Measurements from ENCODE around the gene NIPBL.
A peak's percentile ranks its signal among the peaks of the same experiment; 100 is the strongest.
"Not testable (repeated sequence)": the region's sequence is repeated elsewhere in the genome, so short reads cannot be mapped to it uniquely, and the experiment has no call there.

Gene NIPBL

DNA sequence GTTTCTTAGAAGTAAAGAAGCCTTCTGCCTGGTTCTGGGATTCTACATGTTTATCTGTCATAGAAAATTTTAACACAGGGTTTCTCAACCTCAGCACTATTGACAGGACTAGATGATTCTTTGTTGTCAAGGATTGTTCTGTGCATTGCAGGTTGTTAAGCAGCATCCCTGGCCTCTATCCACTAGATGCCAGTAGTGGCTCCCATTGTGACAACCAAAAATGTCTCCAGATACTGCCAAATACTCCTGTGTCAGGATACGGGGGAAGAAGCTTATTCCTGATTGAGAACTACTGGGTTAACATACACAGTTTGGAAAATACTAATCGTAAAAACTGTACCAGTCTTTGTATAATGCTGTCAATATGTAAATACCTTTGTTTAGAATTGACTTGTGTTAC lies 167.1 kb downstream of the NIPBL start:
- peak; percentile 5 for DNase-seq

DNA sequence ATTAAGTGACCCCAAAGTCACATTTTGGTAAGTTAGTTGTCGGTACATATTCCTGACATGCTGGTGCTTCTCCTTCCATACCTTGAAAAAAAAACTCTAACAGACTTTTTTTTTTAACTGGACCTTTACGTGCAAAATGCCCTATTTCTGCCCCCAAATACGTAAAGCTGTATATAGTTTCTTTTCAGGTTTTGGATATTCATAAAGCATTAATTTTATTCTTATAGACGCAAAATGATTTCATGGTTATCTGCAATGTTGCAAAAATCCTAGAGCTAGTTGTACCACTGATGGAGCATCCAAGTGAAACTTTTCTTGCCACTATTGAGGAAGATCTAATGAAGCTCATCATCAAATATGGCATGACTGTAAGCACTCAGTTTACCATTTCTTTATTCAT lies 167.6 kb downstream of the NIPBL start:
- no peak for DNase-seq

DNA sequence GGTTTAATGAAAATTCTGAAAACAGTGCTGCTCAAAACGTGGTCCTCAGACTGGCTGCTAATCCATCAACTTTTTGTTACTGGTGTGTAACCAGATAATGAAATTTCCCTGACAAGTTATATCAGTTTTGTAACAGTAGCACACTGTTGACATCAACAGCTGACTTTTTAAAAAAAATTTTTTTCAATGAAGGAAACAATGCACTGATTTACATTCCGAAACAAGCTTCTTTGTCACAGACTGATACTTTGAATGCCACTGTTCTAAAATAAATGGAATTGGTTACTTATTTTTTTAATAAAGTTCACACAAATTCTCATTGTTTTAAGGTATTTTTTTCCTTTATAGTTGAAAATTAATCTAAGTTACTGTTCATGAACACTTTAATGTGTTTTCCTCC lies 169.1 kb downstream of the NIPBL start:
- DNase-seq = no peak

DNA sequence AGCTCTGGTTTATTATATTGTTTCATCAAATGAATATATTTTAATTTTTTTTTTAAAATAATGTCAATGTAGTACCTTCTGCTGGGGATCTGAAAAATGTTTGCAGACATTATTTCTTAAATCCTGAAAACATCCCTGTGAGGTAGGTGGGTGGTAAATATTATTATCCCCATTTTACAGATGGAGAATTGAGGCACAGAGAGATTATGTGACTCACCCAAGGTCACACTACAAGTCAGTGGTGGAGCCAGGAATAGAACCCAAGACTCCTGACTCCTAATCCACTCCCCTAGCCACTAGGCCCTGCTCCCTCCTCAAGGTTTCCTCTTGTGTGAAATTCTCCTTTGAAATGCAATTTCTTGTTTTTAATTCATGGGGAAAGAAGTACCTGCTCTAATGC lies 171.4 kb downstream of the NIPBL start:
- DNase-seq = no peak

DNA sequence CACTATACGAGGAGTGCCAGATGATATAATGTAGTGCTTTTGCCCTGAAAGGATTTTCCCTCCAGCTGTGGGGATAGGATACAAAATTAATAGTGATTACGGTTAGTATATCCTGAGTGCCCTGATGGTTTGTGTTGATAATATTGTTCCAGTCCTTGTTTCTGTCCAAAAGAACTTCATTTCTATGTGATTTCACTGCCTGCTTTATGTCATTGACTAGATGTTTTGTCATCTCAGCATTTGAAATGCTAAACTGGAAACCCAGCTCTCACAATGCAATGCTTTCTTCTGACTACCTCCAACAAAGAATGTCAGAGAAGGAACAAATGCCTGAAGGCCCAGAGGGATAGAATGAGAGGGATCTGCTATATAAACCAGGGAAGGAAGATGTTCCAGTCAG lies 177.8 kb downstream of the NIPBL start:
- DNase-seq = no peak

DNA sequence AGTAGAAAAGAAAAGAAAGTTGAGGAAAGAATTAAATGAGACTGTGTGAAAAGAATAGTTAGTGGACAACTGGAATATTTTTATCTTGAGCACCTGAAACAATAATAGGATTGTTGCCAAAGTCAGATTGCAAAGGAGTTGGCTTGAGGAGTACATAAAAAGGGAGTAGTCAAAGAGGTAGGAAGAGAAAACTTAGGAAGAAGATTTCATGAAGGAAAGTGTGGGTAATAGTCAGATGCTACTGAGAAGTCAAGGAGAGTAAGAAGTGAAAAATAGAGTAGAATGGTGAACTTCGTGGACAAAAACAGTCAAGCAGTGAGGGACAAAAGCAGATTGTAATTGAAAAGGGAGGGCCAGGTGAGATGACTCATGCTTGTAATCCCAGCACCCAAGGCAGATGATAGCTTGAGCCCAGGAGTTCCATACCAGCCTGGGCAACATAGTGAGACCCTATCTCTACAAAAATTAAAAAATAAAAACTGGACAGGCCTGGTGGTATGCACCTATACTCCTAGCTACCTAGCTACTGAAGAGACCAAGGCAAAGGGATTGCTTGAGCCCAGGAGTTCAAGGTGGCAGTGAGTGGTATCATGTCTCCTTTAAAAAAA lies 178.9 kb downstream of the NIPBL start:
- DNase-seq = peak; percentile 9

DNA sequence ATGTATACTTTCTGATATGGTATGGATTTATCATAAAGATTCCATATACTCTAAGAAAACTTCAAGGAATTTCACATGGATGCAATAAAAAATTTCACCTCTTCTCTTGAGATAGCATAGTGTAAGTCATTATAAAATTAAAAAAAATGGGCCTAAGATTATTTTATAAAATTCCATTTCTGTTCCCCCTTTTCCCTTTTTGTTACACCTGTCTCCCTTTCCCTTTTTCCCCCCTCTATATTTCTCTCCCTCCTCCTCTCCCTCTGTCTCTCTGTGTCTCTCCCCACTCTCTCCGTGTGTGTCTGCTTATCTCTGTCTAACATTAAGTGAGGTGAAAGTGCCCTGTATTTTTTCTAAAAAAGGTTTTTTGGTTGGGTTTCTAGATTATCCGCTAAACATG lies 180.2 kb downstream of the NIPBL start:
- DNase-seq = no peak

DNA sequence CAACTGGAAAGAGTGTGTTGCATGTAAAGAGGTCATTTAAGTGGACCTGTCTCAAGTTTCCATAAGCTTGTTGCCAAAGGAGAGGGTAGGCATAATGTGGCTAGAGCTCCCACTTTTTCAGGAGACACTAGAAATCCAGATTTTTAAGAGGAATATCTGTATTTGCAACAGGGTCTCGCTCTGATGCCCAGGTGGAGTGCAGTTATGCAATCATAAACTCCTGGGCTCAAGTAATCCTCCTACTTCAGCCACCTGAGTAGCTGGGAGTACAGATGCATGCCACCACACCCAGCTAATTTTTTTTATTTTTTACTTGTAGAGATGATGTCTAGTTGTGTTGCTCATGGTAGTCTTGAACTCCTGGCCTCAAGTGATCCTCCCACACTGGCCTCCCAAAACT lies 183.5 kb downstream of the NIPBL start:
- DNase-seq = no peak

DNA sequence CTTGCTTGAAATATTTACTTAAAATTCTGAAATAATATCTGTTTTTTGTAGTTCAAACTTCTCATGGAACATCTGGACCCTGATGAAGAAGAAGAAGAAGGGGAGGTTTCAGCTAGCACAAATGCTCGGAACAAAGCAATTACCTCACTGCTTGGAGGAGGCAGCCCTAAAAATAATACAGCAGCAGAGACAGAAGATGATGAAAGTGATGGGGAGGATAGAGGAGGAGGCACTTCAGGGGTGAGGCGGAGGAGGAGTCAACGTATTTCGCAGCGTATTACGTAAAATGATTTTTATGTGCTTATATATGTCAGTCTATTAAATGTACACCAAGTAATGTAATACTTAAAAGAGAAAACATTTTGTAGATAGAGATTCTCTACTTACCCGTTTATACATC lies 187.2 kb downstream of the NIPBL start:
- DNase-seq = no peak

DNA sequence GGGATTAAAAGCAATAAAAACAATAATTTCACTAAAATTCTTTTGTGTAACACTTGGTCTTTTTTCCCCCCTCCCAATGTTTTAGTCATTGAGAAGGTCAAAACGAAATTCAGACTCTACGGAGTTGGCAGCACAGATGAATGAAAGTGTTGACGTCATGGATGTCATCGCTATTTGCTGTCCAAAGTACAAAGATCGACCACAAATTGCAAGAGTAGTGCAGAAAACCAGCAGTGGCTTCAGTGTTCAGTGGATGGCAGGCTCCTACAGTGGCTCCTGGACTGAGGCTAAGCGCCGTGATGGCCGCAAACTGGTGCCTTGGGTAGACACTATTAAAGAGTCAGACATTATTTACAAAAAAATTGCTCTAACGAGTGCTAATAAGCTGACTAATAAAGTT lies 187.9 kb downstream of the NIPBL start:
- DNase-seq = no peak

DNA sequence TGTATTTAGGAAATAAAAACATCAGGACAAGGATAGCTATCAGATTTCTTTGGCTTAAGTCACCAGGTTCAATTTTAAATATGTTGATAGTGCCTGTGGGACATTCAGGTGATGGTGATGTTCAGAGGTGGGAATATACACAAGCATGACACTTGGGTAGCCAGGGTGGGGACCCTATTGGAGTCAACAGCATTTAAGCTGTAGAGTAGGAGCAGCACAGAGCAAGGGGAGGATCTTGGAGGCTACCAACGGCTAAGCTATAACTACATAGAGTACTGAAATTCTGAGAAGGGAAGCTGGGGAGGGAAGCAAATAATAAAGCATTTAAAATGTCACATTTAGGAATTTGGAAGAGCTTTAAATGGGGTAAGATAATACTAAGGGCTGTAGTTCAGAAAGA lies 194.9 kb downstream of the NIPBL start:
- DNase-seq = no peak

DNA sequence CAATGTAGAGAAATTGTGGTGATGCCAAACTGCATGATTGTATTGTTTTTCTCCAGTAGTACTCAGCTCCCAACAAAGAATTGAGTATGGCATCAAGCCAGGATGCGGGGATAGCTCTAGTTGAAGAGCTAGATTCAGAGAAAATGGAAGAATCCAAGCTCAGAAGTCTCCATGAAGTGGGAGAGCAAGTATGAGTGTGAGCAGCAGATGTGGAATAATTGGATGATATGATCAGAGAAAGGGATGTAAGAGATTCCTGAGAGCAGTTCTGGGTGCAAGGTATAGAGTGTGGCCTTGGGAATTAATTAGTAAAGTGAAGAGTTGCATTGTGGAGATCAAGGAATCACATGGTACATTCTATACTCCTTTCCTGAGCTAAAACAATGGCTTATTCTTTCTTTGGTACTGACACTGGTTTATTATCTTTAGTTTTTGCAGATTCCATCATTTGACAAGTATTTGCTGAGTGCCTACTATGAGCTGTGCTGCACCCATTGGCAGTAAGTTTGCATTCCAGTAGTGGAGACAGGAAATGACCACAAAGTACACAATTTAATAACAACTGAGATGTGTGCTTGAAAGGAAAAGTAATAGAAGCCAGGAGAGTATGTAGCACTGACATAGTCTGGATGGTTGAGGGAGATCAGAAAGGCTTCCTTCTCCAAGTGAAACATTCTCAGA lies 195.5 kb downstream of the NIPBL start:
- no peak for DNase-seq

DNA sequence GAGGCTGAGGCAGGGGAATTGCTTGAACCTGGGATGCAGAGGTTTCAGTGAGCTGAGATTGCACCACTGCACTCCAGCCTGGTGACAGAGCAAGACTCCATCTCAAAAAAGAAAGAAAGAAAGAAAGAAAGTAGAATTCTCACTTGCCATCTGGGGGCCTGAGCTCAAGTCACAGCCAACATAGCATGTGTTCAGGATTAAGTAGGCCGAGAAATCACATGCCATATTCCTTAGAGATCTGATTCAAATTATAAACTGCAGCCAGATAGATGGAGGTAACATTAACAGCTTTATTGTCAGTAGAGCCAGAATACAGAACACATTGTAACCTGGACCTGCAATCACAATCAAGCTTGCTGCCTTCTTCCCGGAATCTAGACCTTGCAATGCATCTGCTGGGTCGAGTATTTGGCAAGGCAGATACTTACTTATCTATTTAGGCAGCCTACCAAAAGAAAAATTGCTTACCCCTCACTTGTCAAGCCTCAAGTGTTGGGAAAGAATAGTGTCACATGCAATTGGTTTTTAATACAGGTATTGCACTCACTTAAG lies 198.9 kb downstream of the NIPBL start:
- no peak for DNase-seq

DNA sequence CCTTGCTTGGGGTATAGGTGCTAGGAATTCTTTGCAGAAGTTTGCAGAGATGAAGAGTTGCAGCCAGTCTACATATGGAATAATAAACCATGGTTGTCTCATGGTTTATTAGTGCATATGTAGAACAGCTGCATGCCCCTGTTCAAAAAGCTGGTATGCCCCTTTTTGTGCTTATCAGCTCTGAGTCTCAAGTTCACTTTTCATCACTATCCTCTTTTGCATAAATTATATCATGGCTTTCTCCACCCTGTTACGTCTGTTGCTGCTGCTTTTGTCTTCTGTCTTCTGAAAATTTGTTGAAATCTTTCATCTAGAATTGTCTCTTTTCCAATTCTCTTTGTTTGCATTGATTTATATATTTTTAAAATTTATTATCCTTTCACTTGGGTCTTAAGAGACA lies 200.6 kb downstream of the NIPBL start:
- DNase-seq = no peak

DNA sequence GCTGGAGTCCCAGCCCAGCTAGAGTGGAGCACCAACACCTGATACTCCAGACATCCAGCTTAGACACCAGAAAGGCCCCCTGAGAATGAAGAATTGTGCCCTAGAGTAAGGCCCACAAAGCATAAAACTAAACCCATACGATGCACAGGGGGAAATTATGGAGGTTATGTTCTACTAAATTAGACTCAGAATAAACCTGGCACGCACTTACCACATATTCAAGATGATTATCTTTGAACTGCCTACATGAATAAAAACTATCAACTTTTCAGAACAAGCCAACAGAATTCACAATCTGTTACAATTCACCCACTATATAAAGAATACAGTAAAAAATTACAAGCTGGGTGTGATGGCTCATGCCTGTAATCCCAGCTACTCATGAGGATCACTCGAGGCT lies 204.1 kb downstream of the NIPBL start:
- DNase-seq = no peak

DNA sequence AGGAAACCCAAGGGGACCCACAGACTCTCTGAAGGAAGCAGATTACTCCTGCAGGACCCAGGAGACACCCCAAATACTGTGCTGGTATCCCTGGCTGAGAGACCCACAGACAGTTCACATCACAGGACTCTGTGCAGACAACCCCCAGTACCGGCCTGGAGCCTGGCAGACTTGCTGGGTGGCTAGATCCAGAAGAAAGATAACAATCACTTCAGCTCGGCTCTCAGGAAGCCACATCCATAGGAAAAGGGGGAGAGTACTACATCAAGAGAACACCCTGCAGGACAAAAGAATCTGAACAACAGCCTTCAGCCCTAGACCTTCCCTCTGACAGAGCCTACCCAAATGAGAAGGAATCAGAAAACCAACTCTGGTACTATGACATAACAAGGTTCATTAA lies 206.4 kb downstream of the NIPBL start:
- not testable (repeated sequence) for DNase-seq

DNA sequence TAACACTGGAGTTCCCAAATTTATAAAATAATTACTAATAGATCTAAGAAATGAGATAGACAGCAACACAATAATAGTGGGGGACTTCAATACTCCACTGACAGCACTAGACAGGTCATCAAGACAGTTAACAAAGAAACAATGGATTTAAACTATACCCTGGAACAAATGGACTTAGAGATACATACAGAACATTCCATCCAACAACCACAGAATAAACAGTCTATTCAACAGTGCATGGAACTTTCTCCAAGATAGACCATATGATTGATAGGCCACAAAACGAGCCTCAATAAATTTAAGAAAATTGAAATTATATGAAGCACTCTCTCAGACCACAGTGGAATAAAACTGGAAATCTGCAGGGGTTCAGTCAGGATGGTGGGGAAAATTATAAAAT lies 209.5 kb downstream of the NIPBL start:
- DNase-seq = not testable (repeated sequence)

DNA sequence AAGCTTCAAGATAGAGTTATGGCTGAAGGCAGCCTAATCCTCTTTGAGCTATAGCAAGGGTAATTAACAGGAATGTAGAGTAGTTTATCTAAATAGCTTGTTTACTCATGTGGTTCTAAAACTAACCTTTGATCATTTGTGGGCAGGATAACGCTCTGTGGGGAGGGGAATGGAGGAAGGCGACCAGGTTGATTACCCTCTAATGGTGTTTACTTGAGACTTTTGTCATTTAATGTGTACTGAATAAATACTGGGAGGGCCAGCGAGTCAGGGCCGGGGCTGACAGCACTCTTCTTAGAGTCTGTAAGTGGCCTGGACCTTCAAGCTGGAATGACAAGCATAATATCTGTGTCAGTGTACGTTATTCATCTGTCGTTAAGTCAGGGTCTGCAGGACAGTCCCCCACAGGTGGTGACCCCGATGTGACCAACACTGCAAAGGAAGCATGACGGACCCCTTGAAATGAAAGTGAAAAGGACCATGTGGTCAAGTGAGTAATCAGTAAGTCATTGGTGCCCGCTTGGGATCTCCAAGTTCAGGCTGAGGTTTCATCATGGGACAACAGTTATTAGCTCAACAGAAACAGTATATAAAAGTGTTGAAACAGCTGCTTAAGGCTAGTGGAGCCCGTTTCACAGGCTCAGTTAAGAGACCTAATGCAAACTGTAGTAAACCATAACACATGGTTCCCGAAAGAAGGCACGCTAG lies 210.1 kb downstream of the NIPBL start:
- DNase-seq = peak; percentile 15

DNA sequence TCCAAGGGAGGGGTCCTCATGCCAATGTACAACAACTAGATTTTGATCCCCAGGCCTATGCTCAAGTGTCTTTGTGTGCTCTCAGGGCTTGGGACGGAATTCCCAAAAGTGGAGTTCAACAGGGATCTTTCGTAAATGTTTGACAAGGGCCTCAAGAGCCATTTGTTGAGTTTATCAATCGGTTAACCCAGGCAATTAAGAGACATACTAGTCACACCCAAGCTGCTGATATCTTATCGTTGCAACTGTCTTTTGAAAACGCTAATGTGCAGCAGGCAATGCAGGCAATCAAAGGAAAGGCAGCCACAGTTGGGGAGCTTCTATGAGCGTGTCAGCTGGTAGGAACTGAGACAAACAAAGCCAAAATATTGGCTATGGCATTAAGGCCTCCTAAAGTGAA lies 211.4 kb downstream of the NIPBL start:
- no peak for DNase-seq

DNA sequence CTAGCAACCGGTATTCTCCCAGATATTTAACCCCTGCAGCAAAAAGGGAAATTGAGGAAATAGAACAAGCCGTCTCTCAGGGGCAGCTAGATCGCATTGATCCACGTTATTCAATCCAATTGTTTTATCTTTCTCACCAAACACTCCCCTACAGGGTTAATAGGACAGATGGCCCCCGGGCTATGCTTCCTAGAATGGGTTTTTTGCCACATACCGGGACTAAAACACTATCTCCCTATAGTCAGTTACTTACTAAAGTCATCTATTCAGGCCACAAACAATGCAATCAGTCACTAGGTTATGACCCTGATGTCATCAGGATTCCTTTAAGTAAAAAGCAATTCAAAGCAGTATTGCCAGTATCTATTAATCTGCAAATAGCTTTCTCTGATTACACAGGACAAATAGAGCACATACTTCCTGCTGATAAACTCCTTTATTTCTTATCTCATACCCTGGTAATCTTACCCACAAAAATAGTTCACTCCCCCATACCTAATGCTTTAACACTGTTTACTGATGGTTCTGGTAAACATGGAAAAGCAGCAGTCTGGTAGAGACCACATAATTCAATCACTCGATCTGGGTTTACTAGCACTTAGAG lies 213.7 kb downstream of the NIPBL start:
- DNase-seq = no peak

DNA sequence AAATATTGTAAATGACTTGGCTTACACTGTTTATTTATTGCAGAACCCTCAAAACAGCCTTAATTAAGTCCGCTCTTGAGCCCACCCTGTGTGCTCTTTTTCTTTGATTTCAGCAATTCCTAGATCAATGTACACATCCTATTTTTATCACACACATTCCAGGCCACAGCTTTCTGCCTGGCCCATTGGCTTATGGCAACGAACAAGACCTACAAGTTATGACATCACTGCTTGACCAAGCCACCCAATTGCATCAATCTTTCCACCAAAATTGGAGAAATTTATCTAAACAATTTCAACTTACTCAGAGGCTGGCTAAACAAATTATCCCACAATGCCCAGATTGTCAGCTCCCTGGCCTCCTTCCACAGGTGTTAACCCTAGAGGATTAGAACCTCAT lies 214.2 kb downstream of the NIPBL start:
- no peak for DNase-seq

DNA sequence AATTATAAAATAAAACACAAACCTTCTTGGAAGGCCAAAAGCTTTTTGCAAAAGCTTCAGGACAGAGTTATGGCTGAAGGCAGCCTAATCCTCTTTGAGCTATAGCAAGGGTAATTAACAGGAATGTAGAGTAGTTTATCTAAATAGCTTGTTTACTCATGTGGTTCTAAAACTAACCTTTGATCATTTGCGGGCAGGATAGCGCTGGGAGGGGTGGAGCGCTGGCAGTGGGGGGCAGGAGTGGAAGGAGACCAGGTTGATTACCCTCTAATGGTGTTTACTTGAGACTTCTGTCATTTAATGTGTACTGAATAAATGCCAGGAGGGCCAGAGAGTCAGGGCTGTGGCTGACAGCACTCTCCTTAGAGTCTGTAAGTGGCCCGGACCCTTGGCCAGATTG lies 217.2 kb downstream of the NIPBL start:
- DNase-seq = not testable (repeated sequence)

DNA sequence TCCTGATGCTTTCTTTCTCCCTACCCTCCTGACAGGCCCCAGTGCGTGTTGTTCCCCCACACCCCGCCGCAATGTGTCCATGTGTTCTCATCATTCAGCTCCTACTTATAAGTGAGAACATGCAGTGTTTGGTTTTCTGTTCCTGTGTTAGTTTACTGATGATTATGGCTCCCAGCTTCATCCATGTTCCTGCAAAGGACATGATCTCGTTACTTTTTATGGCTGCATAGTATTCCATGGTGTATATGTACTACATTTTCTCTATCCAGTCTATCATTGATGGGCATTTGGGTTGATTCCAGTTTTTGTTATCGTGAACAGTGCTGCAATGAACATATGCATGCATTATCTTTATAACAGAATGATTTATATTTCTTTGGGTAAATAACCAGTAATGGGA lies 222.7 kb downstream of the NIPBL start:
- not testable (repeated sequence) for DNase-seq

DNA sequence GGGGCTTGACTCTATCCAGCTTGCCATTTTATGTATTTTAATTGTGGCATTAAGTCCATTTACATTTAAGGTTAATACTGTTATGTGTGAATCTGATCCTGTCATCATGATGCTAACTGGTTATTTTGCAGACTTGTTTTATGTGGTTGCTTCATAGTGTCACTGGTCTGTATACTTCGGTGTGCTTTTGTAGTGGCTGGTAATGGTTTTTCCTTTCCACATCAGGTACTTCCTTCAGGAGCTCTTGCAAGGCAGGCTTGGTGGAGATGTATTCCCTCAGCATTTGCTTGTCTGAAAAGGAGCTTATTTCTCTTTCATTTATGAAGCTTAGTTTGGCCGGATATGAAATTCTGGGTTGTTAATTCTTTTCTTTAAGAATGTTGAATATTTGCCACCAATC lies 226.7 kb downstream of the NIPBL start:
- no peak for DNase-seq
